Vein endothelial cell (primary cell): ENCODE measurements around the gene SSBP4. TPM values are rescaled to one million over a fixed set of nuclear protein-coding genes. Genes with fewer than 3 reads are reported as not detected.

Experiments
- small RNA-seq: library from RNA; depleted of rRNA; stranded (forward); fragments of <200 nt; gene quantifications from one replicate; pipeline ENCODE3, GENCODE V24; 2012
- total RNA-seq: library from RNA; depleted of rRNA; stranded (reverse); fragments of >200 nt; gene quantifications from 2 replicates; pipeline ENCODE4 v1.2.3, GENCODE V29; 2012

Gene SSBP4
- total RNA-seq: 93.7 and 138 TPM in 2 replicates

DNA sequence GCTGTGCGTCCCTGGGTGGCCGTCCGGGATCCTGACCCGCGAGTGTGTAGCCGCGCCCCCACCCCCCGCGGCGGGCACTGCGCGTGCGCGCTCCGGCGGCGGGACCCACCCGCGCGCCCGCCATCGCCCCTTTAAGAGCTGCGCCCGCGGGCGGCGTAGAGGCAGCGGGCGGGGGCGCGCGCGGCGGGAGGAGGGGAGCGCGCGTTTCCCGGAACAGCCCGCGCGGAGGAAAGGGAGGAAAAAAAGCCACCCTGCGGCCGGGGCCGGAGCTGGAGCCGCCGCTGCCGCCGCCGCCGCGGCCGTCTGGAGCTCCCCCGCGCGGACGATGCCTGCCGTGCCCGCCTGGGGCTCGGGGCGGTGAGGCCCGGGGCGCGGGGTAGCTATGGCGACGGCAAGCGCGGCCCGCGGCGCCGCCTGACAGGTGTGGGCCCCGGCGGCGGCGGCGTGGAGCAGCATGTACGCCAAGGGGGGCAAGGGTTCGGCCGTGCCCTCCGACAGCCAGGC, at the start of gene SSBP4:
Gene SSBP4 (plus strand): TSS at position 204 of the 504 bp plus-strand sequence. CDS start 251 bp downstream, at position 455.

DNA sequence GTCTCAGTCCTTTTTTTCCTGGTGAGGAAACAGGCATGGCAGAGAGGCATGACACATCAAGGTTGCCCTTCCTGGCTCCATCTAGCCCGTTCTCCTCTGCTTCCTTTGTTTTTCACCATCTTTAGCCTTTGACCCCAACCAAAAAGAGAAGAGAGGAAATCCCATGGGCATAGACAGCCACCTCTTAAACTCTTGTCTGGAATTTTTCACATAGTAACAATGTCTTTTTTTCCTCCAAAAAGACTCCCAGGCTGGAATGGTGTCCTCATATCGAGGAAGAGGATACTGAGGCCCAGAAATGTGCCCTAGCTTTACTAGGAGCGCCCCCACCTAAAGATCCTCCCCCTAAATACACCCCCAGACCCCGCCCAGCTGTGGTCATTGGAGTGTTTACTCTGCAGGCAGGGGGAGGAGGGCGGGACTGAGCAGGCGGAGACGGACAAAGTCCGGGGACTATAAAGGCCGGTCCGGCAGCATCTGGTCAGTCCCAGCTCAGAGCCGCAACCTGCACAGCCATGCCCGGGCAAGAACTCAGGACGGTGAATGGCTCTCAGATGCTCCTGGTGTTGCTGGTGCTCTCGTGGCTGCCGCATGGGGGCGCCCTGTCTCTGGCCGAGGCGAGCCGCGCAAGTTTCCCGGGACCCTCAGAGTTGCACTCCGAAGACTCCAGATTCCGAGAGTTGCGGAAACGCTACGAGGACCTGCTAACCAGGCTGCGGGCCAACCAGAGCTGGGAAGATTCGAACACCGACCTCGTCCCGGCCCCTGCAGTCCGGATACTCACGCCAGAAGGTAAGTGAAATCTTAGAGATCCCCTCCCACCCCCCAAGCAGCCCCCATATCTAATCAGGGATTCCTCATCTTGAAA, 33.3 kb upstream of the SSBP4 start, which contains the start of gene GDF15:
Gene GDF15 (plus strand): TSS at position 484 of the 868 bp plus-strand sequence. CDS start 32 bp downstream, at position 516.

GRCh38 chr19:18397242-18398202, 21.7 kb upstream of the SSBP4 start, which contains the start of gene LRRC25:
LRRC25 (minus strand) TSS chr19:18397622; CDS start chr19:18396963, 659 bp downstream.

GRCh38 chr19:18437491-18438330, 18.5 kb downstream of the SSBP4 start, which contains the start of gene ISYNA1:
ISYNA1 (minus strand) TSS chr19:18438133; CDS start chr19:18437979, 154 bp downstream.

Small RNAs within 50 kb of the gene (small RNA-seq; reads per million reads assigned to genes)
- 0.93 reads per million, percentile 56 among the genes with 10 or more reads in this experiment for gene MIR3189

Other genes with a start within 250 kb of the SSBP4 start
- gene IFI30, start 245.6 kb upstream of the SSBP4 start, total RNA-seq: 0.48 TPM in 1 of 2 replicates, not detected in the other
- 12.1 and 12.7 TPM in 2 replicates for gene MPV17L2, start 226.2 kb upstream of the SSBP4 start, total RNA-seq
- 0.65 and 0.67 TPM in 2 replicates for gene RAB3A, start 215.4 kb upstream of the SSBP4 start, total RNA-seq
- gene PDE4C, start 193.0 kb upstream of the SSBP4 start, total RNA-seq: 0.33 TPM in 1 of 2 replicates, not detected in the other
- gene IQCN, start 144.9 kb upstream of the SSBP4 start, total RNA-seq: 0.29 and 0.33 TPM in 2 replicates
- gene JUND, start 137.8 kb upstream of the SSBP4 start, total RNA-seq: 91.6 and 136 TPM in 2 replicates
- 120 and 135 TPM in 2 replicates for gene LSM4, start 96.3 kb upstream of the SSBP4 start, total RNA-seq
- 19.3 and 21.9 TPM in 2 replicates for gene PGPEP1, start 78.8 kb upstream of the SSBP4 start, total RNA-seq
- gene GDF15, start 33.2 kb upstream of the SSBP4 start, total RNA-seq: 87.0 and 159 TPM in 2 replicates
- gene LRRC25, start 21.8 kb upstream of the SSBP4 start, total RNA-seq: not detected in 2 replicates
- 26.7 and 47.4 TPM in 2 replicates for gene ISYNA1, start 18.7 kb downstream of the SSBP4 start, total RNA-seq
- gene ELL, start 102.7 kb downstream of the SSBP4 start, total RNA-seq: 18.0 and 19.9 TPM in 2 replicates
- 150 and 249 TPM in 2 replicates for gene FKBP8, start 124.2 kb downstream of the SSBP4 start, total RNA-seq
- gene KXD1, start 138.5 kb downstream of the SSBP4 start, total RNA-seq: 123 and 137 TPM in 2 replicates
- 813 and 914 TPM in 2 replicates for gene UBA52, start 152.5 kb downstream of the SSBP4 start, total RNA-seq
- 53.1 and 59.8 TPM in 2 replicates for gene REX1BD, start 169.4 kb downstream of the SSBP4 start, total RNA-seq
- gene CRLF1, start 187.4 kb downstream of the SSBP4 start, total RNA-seq: 0.48 and 0.98 TPM in 2 replicates
- gene TMEM59L, start 193.5 kb downstream of the SSBP4 start, total RNA-seq: under 0.01 and 0.10 TPM in 2 replicates
- gene KLHL26, start 217.6 kb downstream of the SSBP4 start, total RNA-seq: 3.2 and 5.2 TPM in 2 replicates